ENCODE measurements around the gene PREB.

The PREB gene

GRCh38 chr2:27152102-27152795, 17.8 kb upstream of the PREB start:
- DNase-seq (ENCODE audit: low spot score): no peak

GRCh38 chr2:27150639-27151230, 16.3 kb upstream of the PREB start:
- DNase-seq (ENCODE audit: low spot score): no peak

GRCh38 chr2:27149570-27150405, 15.4 kb upstream of the PREB start:
- DNase-seq (ENCODE audit: low spot score): no peak

GRCh38 chr2:27148801-27149439, 14.5 kb upstream of the PREB start, which contains the start of gene TCF23:
Gene TCF23 (plus strand): TSS chr2:27149004. CDS start chr2:27149134, 130 bp downstream.
- no peak for DNase-seq (ENCODE audit: low spot score)

- no peak for DNase-seq (ENCODE audit: low spot score)
Measured at GRCh38 chr2:27147935-27148334, 13.5 kb upstream of the PREB start.

- no peak for DNase-seq (ENCODE audit: low spot score)
Measured at GRCh38 chr2:27145682-27146081, 11.2 kb upstream of the PREB start.

- DNase-seq (ENCODE audit: low spot score): no peak
Measured at GRCh38 chr2:27143285-27143684, 8.8 kb upstream of the PREB start.

GRCh38 chr2:27139310-27139709, 4.9 kb upstream of the PREB start, which contains the start of gene PRR30:
Gene PRR30 (minus strand): TSS chr2:27139410. CDS start chr2:27138329, 1,081 bp downstream.
- DNase-seq (ENCODE audit: low spot score): no peak

- DNase-seq (ENCODE audit: low spot score): no peak
Measured at GRCh38 chr2:27138111-27138510, 3.7 kb upstream of the PREB start.

- no peak for DNase-seq (ENCODE audit: low spot score)
Measured at GRCh38 chr2:27137322-27137935, 3.0 kb upstream of the PREB start.

- no peak for DNase-seq (ENCODE audit: low spot score)
Measured at GRCh38 chr2:27136751-27137150, 2.3 kb upstream of the PREB start.

- no peak for DNase-seq (ENCODE audit: low spot score)
Measured at GRCh38 chr2:27135478-27135955, 1.1 kb upstream of the PREB start.

- DNase-seq (ENCODE audit: low spot score): no peak
Measured at GRCh38 chr2:27134781-27135477, 493 bp upstream of the PREB start.

- DNase-seq (ENCODE audit: low spot score): peak; percentile 17
Measured at GRCh38 chr2:27133195-27133875, 1.1 kb downstream of the PREB start.

GRCh38 chr2:27131429-27131828, 3.0 kb downstream of the PREB start:
- no peak for DNase-seq (ENCODE audit: low spot score)

- no peak for DNase-seq (ENCODE audit: low spot score)
Measured at GRCh38 chr2:27130396-27130795, 4.0 kb downstream of the PREB start.

GRCh38 chr2:27128668-27129571, 5.5 kb downstream of the PREB start:
- DNase-seq (ENCODE audit: low spot score): no peak

GRCh38 chr2:27127883-27128667, 6.4 kb downstream of the PREB start:
- DNase-seq (ENCODE audit: low spot score): no peak

GRCh38 chr2:27126252-27126710, 8.2 kb downstream of the PREB start:
- no peak for DNase-seq (ENCODE audit: low spot score)

Data from hematopoietic multipotent progenitor cell treated with erythropoietin and hydrocortisone succinate and interleukin-3 and kit ligand, for 15 days (in vitro differentiated cells).